HepG2 (cell line): ENCODE measurements around the gene EEF1A1. TPM values are rescaled to one million over a fixed set of nuclear protein-coding genes. Genes with fewer than 3 reads are reported as not detected.

ENCODE experiments used
- AKAP8 ChIP-seq: sonication (generic); formaldehyde crosslinking; IDR thresholded peaks from 2 replicates; pipeline ENCODE4 v1.5.1; 2020; ENCODE audit warnings: mild to moderate bottlenecking, missing genetic modification reagents
- CC2D1A ChIP-seq: sonication (generic); formaldehyde crosslinking; IDR thresholded peaks from 2 replicates; pipeline ENCODE4 v1.8.1; 2023; ENCODE audit warnings: mild to moderate bottlenecking, missing genetic modification reagents
- FOXK1 ChIP-seq: sonication (generic); formaldehyde crosslinking; IDR thresholded peaks from 2 replicates; pipeline ENCODE4 v1.4.0; 2020; ENCODE audit warnings: low read depth, missing genetic modification reagents, borderline replicate concordance
- IRF1 ChIP-seq: sonication (generic); formaldehyde crosslinking; IDR thresholded peaks from 2 replicates; pipeline ENCODE4 v1.4.0; 2020; ENCODE audit warnings: low read depth, mild to moderate bottlenecking, missing genetic modification reagents
- KAT7 ChIP-seq: IDR thresholded peaks from 2 replicates; pipeline ENCODE4 v1.6.1; 2018; ENCODE audit warnings: borderline replicate concordance, missing compliant biosample characterization
- KLF11 ChIP-seq: IDR thresholded peaks from 2 replicates; pipeline ENCODE4 v1.6.1; 2016; ENCODE audit warnings: missing compliant biosample characterization
- MED8 ChIP-seq: sonication (generic); formaldehyde crosslinking; IDR thresholded peaks from 2 replicates; pipeline ENCODE4 v1.8.1; 2023; ENCODE audit warnings: mild to moderate bottlenecking, missing genetic modification reagents; ENCODE audit not compliant: insufficient replicate concordance
- MLLT10 ChIP-seq: sonication (generic); formaldehyde crosslinking; IDR thresholded peaks from 2 replicates; pipeline ENCODE4 v1.4.0; 2020; ENCODE audit warnings: missing genetic modification reagents
- SRSF1 ChIP-seq: fragments of 200-400 bp; formaldehyde crosslinking; optimal IDR thresholded peaks from 2 replicates; pipeline ENCODE3; 2017; ENCODE audit warnings: mild to moderate bottlenecking, low read depth, low read length, moderate library complexity
- WIZ ChIP-seq: sonication (generic); formaldehyde crosslinking; IDR thresholded peaks from 2 replicates; pipeline ENCODE4 v1.5.1; 2020; ENCODE audit warnings: mild to moderate bottlenecking, missing genetic modification reagents
- ZNF205 ChIP-seq: IDR thresholded peaks from 2 replicates; pipeline ENCODE4 v1.6.1; 2018; ENCODE audit warnings: missing biosample characterization, missing genetic modification reagents
- ZNF281 ChIP-seq: sonication (generic); formaldehyde crosslinking; IDR thresholded peaks from 2 replicates; pipeline ENCODE4 v1.4.0; 2020; ENCODE audit warnings: missing genetic modification reagents, borderline replicate concordance
- ZNF609 ChIP-seq: sonication (generic); formaldehyde crosslinking; IDR thresholded peaks from 2 replicates; pipeline ENCODE4 v1.4.0; 2020; ENCODE audit warnings: mild to moderate bottlenecking, missing genetic modification reagents, borderline replicate concordance
- ZNF703 ChIP-seq: sonication (generic); formaldehyde crosslinking; IDR thresholded peaks from 2 replicates; pipeline ENCODE4 v1.5.1; 2020; ENCODE audit warnings: missing genetic modification reagents, mild to moderate bottlenecking, moderate library complexity, borderline replicate concordance
- ZNF704 ChIP-seq: sonication (generic); formaldehyde crosslinking; IDR thresholded peaks from 2 replicates; pipeline ENCODE4 v1.8.1; 2023; ENCODE audit warnings: mild to moderate bottlenecking, inconsistent platforms, moderate library complexity, missing genetic modification reagents, borderline replicate concordance
- ZNF776 ChIP-seq: sonication (generic); formaldehyde crosslinking; IDR thresholded peaks from 2 replicates; pipeline ENCODE4 v1.4.0; 2020; ENCODE audit warnings: mild to moderate bottlenecking, missing genetic modification reagents
- ZNF782 ChIP-seq: sonication (generic); formaldehyde crosslinking; IDR thresholded peaks from 2 replicates; pipeline ENCODE4 v1.4.0; 2020; ENCODE audit warnings: missing genetic modification reagents, mild to moderate bottlenecking, borderline replicate concordance
- ZZZ3 ChIP-seq: sonication (generic); formaldehyde crosslinking; IDR thresholded peaks from 2 replicates; pipeline ENCODE4 v1.4.0; 2020; ENCODE audit warnings: missing genetic modification reagents, mild to moderate bottlenecking, borderline replicate concordance
- polyA plus RNA-seq, 8 experiments: library from polyadenylated mRNA; depleted of rRNA in 3 of 8; stranded (reverse) in 7 of 8; unstranded in 1 of 8; fragments of >200 nt; fragmentation: Illumina TruSeq in 4 of 8; extraction: Trizol in 4 of 8; gene quantifications; 2 replicates each; pipeline versions ENCODE4 v1.2.1 to v1.2.3, GENCODE V29; 2011 to 2016; ENCODE audit warnings: low read depth in 4 of 8, missing spikeins in 1 of 8, mixed read lengths in 1 of 8; ENCODE audit not compliant: insufficient read depth in 1 of 8
- total RNA-seq, 5 experiments: library from RNA; depleted of rRNA; stranded (reverse); fragments of >200 nt; fragmentation: Illumina TruSeq; extraction: Trizol; gene quantifications; 2 replicates each; pipeline ENCODE4 v1.2.3, GENCODE V29; 2016; ENCODE audit warnings: low read depth in 1 of 5

EEF1A1 gene
- total and polyA plus RNA-seq, 2 of the 13 experiments (the other 11 are each of a cell fraction or from before 2014, with no cell fraction given), result 13,726 to 17,172 TPM

GRCh38 chr6:73519926-73520687, 725 bp downstream of the EEF1A1 start (continued):
- peak; percentile 24 for TF ChIP-seq MED8 (CRISPR knock-in tag)
- TF ChIP-seq IRF1, result peak; percentile 44; the same call in 1 of the 2 replicates
- peak; percentile 63; the same call in 1 of the 2 replicates for TF ChIP-seq WIZ (CRISPR knock-in tag)
- 0 out of 2 replicates have a peak, but pooled peaks have one; percentile 22 for TF ChIP-seq ZNF782 (CRISPR knock-in tag)
- 0 out of 2 replicates have a peak, but pooled peaks have one; percentile 48 for TF ChIP-seq ZNF704
- TF ChIP-seq AKAP8, result peak; percentile 93
- no peak for TF ChIP-seq CC2D1A
- 0 out of 2 replicates have a peak, but pooled peaks have one; percentile 32 for TF ChIP-seq ZNF776 (CRISPR knock-in tag)
- peak; percentile 64; the same call in 1 of the 2 replicates for TF ChIP-seq ZNF205
- TF ChIP-seq ZNF609, result peak; percentile 34; the same call in 1 of the 2 replicates
- TF ChIP-seq ZNF281, result peak; percentile 76; the same call in 1 of the 2 replicates
- TF ChIP-seq MLLT10, result peak; percentile 50; the same call in 1 of the 2 replicates
- peak; percentile 60; the same call in 1 of the 2 replicates for TF ChIP-seq KLF11 (CRISPR knock-in tag)
- TF ChIP-seq KAT7 (CRISPR knock-in tag), result peak; percentile 73; the same call in 1 of the 2 replicates
- peak; percentile 97 for TF ChIP-seq ZNF703 (CRISPR knock-in tag)
- TF ChIP-seq FOXK1 (CRISPR knock-in tag), result no peak
- 0 out of 2 replicates have a peak, but pooled peaks have one; percentile 35 for TF ChIP-seq ZZZ3
- TF ChIP-seq SRSF1, result peak; percentile 37
